Measurements from ENCODE around the gene SYCN.

DNA sequence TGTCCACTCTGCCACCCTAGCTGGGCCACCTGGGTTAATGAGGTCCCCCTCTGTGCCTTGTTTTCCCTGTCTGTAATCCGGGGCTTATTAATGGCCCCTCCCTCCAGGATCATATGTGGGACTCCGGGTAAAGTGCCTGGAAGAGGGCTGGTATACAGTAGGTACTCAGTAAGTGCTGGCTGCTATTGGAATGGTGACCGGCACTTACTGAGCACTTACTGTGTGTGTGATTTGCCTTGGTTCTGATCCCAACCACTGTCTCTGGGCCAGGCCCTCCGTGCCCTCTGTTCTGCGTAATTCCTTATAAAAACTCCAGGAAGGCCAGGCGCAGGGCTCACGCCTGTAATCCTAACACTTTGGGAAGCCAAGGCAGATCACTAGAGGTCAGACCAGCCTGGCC is 38.2 kb downstream of the SYCN start:
- TF ChIP-seq, protein P1, sequence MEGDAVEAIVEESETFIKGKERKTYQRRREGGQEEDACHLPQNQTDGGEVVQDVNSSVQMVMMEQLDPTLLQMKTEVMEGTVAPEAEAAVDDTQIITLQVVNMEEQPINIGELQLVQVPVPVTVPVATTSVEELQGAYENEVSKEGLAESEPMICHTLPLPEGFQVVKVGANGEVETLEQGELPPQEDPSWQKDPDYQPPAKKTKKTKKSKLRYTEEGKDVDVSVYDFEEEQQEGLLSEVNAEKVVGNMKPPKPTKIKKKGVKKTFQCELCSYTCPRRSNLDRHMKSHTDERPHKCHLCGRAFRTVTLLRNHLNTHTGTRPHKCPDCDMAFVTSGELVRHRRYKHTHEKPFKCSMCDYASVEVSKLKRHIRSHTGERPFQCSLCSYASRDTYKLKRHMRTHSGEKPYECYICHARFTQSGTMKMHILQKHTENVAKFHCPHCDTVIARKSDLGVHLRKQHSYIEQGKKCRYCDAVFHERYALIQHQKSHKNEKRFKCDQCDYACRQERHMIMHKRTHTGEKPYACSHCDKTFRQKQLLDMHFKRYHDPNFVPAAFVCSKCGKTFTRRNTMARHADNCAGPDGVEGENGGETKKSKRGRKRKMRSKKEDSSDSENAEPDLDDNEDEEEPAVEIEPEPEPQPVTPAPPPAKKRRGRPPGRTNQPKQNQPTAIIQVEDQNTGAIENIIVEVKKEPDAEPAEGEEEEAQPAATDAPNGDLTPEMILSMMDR (IDR thresholded peaks at IDR 0.05 in 2 of 3, conservative IDR thresholded peaks at IDR 0.05 in 1 of 3; ENCODE audit: borderline replicate concordance in 1 of 3, insufficient read depth in 1 of 3, low read depth in 2 of 3, low read length in 2 of 3): no peak
- TF ChIP-seq, protein P2, sequence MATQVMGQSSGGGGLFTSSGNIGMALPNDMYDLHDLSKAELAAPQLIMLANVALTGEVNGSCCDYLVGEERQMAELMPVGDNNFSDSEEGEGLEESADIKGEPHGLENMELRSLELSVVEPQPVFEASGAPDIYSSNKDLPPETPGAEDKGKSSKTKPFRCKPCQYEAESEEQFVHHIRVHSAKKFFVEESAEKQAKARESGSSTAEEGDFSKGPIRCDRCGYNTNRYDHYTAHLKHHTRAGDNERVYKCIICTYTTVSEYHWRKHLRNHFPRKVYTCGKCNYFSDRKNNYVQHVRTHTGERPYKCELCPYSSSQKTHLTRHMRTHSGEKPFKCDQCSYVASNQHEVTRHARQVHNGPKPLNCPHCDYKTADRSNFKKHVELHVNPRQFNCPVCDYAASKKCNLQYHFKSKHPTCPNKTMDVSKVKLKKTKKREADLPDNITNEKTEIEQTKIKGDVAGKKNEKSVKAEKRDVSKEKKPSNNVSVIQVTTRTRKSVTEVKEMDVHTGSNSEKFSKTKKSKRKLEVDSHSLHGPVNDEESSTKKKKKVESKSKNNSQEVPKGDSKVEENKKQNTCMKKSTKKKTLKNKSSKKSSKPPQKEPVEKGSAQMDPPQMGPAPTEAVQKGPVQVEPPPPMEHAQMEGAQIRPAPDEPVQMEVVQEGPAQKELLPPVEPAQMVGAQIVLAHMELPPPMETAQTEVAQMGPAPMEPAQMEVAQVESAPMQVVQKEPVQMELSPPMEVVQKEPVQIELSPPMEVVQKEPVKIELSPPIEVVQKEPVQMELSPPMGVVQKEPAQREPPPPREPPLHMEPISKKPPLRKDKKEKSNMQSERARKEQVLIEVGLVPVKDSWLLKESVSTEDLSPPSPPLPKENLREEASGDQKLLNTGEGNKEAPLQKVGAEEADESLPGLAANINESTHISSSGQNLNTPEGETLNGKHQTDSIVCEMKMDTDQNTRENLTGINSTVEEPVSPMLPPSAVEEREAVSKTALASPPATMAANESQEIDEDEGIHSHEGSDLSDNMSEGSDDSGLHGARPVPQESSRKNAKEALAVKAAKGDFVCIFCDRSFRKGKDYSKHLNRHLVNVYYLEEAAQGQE (IDR thresholded peaks at IDR 0.05; ENCODE audit: low read depth): no peak
- TF ChIP-seq SP1 (IDR thresholded peaks at IDR 0.05; ENCODE audit: low read depth): no peak
- no peak for TF ChIP-seq EZH2 (IDR thresholded peaks at IDR 0.05)
- TF ChIP-seq POLR2AphosphoS5 (IDR thresholded peaks at IDR 0.05; ENCODE audit: low read depth, low read length): no peak
- no peak for TF ChIP-seq EGR1 (IDR thresholded peaks at IDR 0.05; ENCODE audit: low read depth)
- no peak for TF ChIP-seq POLR2A (IDR thresholded peaks at IDR 0.05; ENCODE audit: borderline replicate concordance, extremely low read depth, insufficient read depth, insufficient read length)
- TF ChIP-seq EZH2phosphoT487 (IDR thresholded peaks at IDR 0.05; ENCODE audit: borderline replicate concordance): no peak
- no peak for TF ChIP-seq JUND (IDR thresholded peaks at IDR 0.05)
- no peak for TF ChIP-seq FOSL1 (IDR thresholded peaks at IDR 0.05; ENCODE audit: low read depth)
- TF ChIP-seq ZFX (IDR thresholded peaks at IDR 0.05): no peak

All from HCT116 (cell line).